ENCODE data around the gene SCGB2B2. TPM values are rescaled to one million over a fixed set of nuclear protein-coding genes. Genes with fewer than 3 reads are reported as not detected.
"Not testable (repeated sequence)": the region's sequence is repeated elsewhere in the genome, so short reads cannot be mapped to it uniquely, and the experiment has no call there.

SCGB2B2 gene
- total RNA-seq, 1 donor from 2014 or later: 1.5 TPM

GRCh38 chr19:34688592-34688991, 11.6 kb upstream of the SCGB2B2 start:
- Histone ChIP-seq H3K27me3 (ENCODE audit: low read depth) (no peaks in the 10 kb centered on the region), H3K9me3 (peaks cover 41% of the 10 kb centered on the region), H3K4me3 (no peak overlapping the region), H3K36me3 (peaks cover 11% of the 10 kb centered on the region), H3K27ac (no peak overlapping the region), H3K4me1 (no peaks in the 10 kb centered on the region)
- DNase-seq: no peak
- ATAC-seq: no peak
- intact Hi-C loops (cut with DNase I): no loop called here
- TF ChIP-seq CTCF (IDR thresholded peaks at IDR 0.05): no peak

GRCh38 chr19:34687348-34687747, 10.4 kb upstream of the SCGB2B2 start:
- no peaks in the 10 kb centered on the region for H3K4me1 ChIP-seq
- no peak for DNase-seq
- no peaks in the 10 kb centered on the region for H3K27me3 ChIP-seq (ENCODE audit: low read depth)
- no peak for TF ChIP-seq CTCF (IDR thresholded peaks at IDR 0.05)
- no peak for ATAC-seq
- H3K9me3 ChIP-seq: peaks cover 52% of the 10 kb centered on the region
- H3K4me3 ChIP-seq: no peak overlapping the region
- intact Hi-C loops (cut with DNase I): no loop called here
- H3K27ac ChIP-seq: no peak overlapping the region
- H3K36me3 ChIP-seq: peaks cover 24% of the 10 kb centered on the region

GRCh38 chr19:34686455-34686854, 9.5 kb upstream of the SCGB2B2 start:
- no peak for TF ChIP-seq CTCF (IDR thresholded peaks at IDR 0.05)
- ATAC-seq: no peak
- intact Hi-C loops (cut with DNase I): no loop called here

GRCh38 chr19:34685266-34685665, 8.3 kb upstream of the SCGB2B2 start:
- H3K27ac ChIP-seq; DNase-seq; ATAC-seq; H3K4me3 ChIP-seq; intact Hi-C loops (cut with DNase I); H3K4me1 ChIP-seq; H3K27me3 ChIP-seq (ENCODE audit: low read depth): not testable (repeated sequence)
- H3K36me3 ChIP-seq: peaks cover 36% of the 10 kb centered on the region
- H3K9me3 ChIP-seq: peaks cover 68% of the 10 kb centered on the region

More at GRCh38 chr19:34686455-34686854, 9.5 kb upstream of the SCGB2B2 start:
- no peak for DNase-seq
- H3K4me1 ChIP-seq: no peaks in the 10 kb centered on the region
- H3K9me3 ChIP-seq: peaks cover 56% of the 10 kb centered on the region
- peaks cover 26% of the 10 kb centered on the region for H3K36me3 ChIP-seq
- H3K27me3 ChIP-seq (ENCODE audit: low read depth): no peaks in the 10 kb centered on the region
- no peak overlapping the region for H3K27ac ChIP-seq
- H3K4me3 ChIP-seq: no peak overlapping the region

- ATAC-seq (no peak), DNase-seq (no peak)
- no peak overlapping the region for H3K4me3 ChIP-seq
- H3K27me3 ChIP-seq (ENCODE audit: low read depth): no peaks in the 10 kb centered on the region
- no peak overlapping the region for H3K27ac ChIP-seq
- peaks cover 50% of the 10 kb centered on the region for H3K36me3 ChIP-seq
- peaks cover 18% of the 10 kb centered on the region for H3K4me1 ChIP-seq
- H3K9me3 ChIP-seq: peaks cover 59% of the 10 kb centered on the region
- no peak for TF ChIP-seq CTCF (IDR thresholded peaks at IDR 0.05)
- intact Hi-C loops (cut with DNase I): no loop called here
Observed at GRCh38 chr19:34681478-34681877, 4.5 kb upstream of the SCGB2B2 start.

- peak overlapping the region; percentile 99 for H3K27ac ChIP-seq
- TF ChIP-seq CTCF (IDR thresholded peaks at IDR 0.05): no peak
- intact Hi-C loops (cut with DNase I): no loop called here
- no peaks in the 10 kb centered on the region for H3K27me3 ChIP-seq (ENCODE audit: low read depth)
- H3K36me3 ChIP-seq: peaks cover 38% of the 10 kb centered on the region
- DNase-seq: no peak
- H3K9me3 ChIP-seq: peaks cover 30% of the 10 kb centered on the region
- peak overlapping the region; percentile 82 for H3K4me3 ChIP-seq
- peaks cover 25% of the 10 kb centered on the region for H3K4me1 ChIP-seq
- ATAC-seq: no peak
Observed at GRCh38 chr19:34678421-34678820, 1.5 kb upstream of the SCGB2B2 start.

All from lower lobe of right lung (tissue), 2 donors.